Hematopoietic multipotent progenitor cell treated with erythropoietin and hydrocortisone succinate and interleukin-3 and kit ligand, for 8 days (in vitro differentiated cells): ENCODE measurements around the gene ZBTB11.
A peak's percentile ranks its signal among the peaks of the same experiment; 100 is the strongest.
"Not testable (repeated sequence)": the region's sequence is repeated elsewhere in the genome, so short reads cannot be mapped to it uniquely, and the experiment has no call there.

Experiments
- DNase-seq: peaks from one replicate; pipeline ENCODE4 v3.0.0-alpha.2; 2015

ZBTB11 gene

DNA sequence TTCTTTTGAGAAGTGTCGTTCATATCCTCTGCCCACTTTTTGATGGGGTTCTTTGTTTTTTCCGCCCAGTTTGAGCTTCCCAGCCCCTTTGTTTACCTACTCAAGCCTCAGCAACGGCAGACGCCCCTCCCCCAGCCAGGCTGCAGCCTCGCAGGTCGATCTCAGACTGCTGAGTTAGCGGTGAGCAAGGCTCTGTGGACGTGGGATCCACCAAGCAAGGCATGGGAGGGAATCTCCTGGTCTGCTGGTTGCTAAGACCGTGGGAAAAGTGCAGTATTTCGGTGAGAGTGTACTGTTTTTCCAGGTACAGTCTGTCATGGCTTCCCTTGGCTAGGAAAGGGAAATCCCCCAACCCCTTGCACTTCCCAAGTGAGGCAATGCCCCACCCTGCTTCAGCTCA, 71.5 kb downstream of the ZBTB11 start:
- DNase-seq = not testable (repeated sequence)

DNA sequence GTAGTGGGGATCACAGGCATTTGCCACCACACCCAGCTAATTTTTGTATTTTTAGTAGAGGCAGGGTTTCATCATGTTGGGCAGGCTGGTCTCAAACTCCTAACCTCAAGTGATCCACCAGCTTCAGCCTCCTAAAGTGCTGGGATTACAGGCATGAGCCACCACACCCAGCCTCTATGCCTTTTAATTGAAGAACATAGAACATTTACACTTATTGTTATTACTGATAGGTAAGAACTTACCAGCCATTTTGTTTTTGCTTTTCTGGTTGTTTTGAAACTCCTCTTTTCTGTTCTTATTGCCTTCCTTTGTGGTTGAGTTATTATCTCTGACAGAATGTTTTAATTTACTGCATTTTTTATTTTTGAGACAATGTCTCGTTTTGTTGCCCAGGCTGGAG, 73.7 kb downstream of the ZBTB11 start:
- DNase-seq = no peak

DNA sequence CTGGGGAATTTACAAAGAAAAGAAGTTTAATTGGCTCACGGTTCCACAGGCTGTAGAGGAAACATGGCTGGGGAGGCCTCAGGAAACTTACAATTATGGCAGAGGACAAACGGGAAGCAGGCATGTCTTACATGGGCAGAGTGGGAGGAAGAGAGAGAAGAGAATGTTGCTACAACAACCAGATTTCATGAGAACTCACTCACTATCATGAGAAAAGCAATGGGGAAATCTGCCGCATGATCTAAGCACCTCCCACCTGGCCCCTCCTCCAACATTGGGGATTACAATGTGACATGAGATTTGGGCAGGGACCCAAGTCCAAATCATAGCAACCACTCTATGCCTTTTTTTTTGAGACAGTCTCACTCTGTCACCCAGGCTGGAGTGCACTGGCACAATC, 74.2 kb downstream of the ZBTB11 start:
- DNase-seq = peak; percentile 17
